Ishikawa (cell line): ENCODE measurements around the gene C20orf141.

ENCODE experiments used
- CREB1 ChIP-seq: IDR thresholded peaks from 2 replicates; pipeline ENCODE4 v1.6.1; 2012; ENCODE audit warnings: low read depth
- EGR1 ChIP-seq: IDR thresholded peaks from 2 replicates; pipeline ENCODE4 v1.6.1; 2012
- EP300 ChIP-seq: IDR thresholded peaks from 2 replicates; pipeline ENCODE4 v1.6.1; 2012; ENCODE audit warnings: borderline replicate concordance
- FOXM1 ChIP-seq: IDR thresholded peaks from 2 replicates; pipeline ENCODE4 v1.6.1; 2012; ENCODE audit warnings: low read depth, borderline replicate concordance
- NFIC ChIP-seq: IDR thresholded peaks from 2 replicates; pipeline ENCODE4 v1.6.1; 2012
- RAD21 ChIP-seq: IDR thresholded peaks from 2 replicates; pipeline ENCODE4 v1.6.1; 2012; ENCODE audit warnings: low read depth
- TAF1 ChIP-seq: IDR thresholded peaks from 2 replicates; pipeline ENCODE4 v1.6.1; 2012; ENCODE audit warnings: low read depth, mild to moderate bottlenecking
- TEAD4 ChIP-seq: IDR thresholded peaks from 2 replicates; pipeline ENCODE4 v1.6.1; 2012
- YY1 ChIP-seq: IDR thresholded peaks from 2 replicates; pipeline ENCODE4 v1.6.1; 2012; ENCODE audit warnings: low read depth
- TF ChIP-seq, protein P1 (sequence below): IDR thresholded peaks from 2 replicates; pipeline ENCODE4 v1.6.1; 2012

DNA sequence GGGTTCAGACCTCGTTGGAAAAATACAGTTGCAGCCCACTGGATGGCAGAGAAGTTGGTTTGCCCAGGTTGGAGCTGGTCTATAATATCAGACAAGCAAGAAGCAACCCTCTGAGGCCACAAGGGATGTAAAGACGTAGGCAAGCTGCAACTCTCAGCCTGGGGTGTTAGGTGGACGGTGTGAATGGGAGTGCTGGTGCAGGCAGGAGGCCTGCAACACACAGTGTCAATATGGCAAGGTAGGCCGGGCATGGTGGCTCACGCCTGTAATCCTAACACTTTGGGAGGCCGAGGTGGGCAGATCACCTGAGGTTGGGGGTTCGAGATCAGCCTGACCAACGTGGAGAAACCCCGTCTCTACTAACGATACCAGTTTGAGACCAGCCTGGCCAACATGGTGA lies 36.3 kb downstream of the C20orf141 start:
- TF ChIP-seq YY1 (no peak), TEAD4 (no peak), TAF1 (no peak), FOXM1 (no peak), EP300 (no peak), RAD21 (no peak), NFIC (no peak), CREB1 (no peak), EGR1 (no peak)
- TF ChIP-seq, protein P1, sequence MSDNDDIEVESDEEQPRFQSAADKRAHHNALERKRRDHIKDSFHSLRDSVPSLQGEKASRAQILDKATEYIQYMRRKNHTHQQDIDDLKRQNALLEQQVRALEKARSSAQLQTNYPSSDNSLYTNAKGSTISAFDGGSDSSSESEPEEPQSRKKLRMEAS = no peak
